WTC11 (cell line): ENCODE results near the gene CGREF1. TPM values are rescaled to one million over a fixed set of nuclear protein-coding genes. Genes with fewer than 3 reads are reported as not detected.
A peak's percentile ranks its signal among the peaks of the same experiment; 100 is the strongest.

Experiments used
- ATAC-seq: fragments of 200-7000 bp; cut with Tn5 transposase; 2 replicates; pipeline ENCODE4 v1.10.0; 2021; ENCODE audit warnings: mild to moderate bottlenecking, moderate library complexity
- Bru-seq: library from RNA; stranded (reverse); fragments of 400-500 nt; gene quantifications from one replicate; lab custom pipeline; 2021; lab: Mats Ljungman, UMichigan
- CTCF ChIA-PET: fragments of 300-600 bp; sonication (Branson Sonifier 250); formaldehyde crosslinking; loops from one replicate; lab custom pipeline; 2021; ENCODE audit warnings: antibody characterized with exemption; lab: Charles Lee
- POLR2A ChIA-PET: fragments of 350-600 bp; sonication (Branson Sonifier 250); formaldehyde crosslinking; loops from one replicate; lab custom pipeline; 2021; ENCODE audit warnings: antibody characterized with exemption; lab: Charles Lee
- DNase-seq: peaks from one replicate; pipeline ENCODE4 v3.0.0; 2021; ENCODE audit warnings: low spot score
- H3K27ac Mint-ChIP-seq: 2 replicates; pipeline ENCODE4 v1.8.0; 2021; ENCODE audit warnings: mixed read lengths
- H3K27me3 Mint-ChIP-seq: 2 replicates; pipeline ENCODE4 v1.8.0; 2021; ENCODE audit warnings: low read depth, mild to moderate bottlenecking, moderate library complexity, mixed read lengths
- H3K36me3 Mint-ChIP-seq: 2 replicates; pipeline ENCODE4 v1.8.0; 2021; ENCODE audit warnings: mixed read lengths
- H3K4me1 Mint-ChIP-seq: 2 replicates; pipeline ENCODE4 v1.8.0; 2022; ENCODE audit warnings: mixed read lengths
- H3K4me3 Mint-ChIP-seq: 2 replicates; pipeline ENCODE4 v1.8.0; 2021; ENCODE audit warnings: mild to moderate bottlenecking, moderate library complexity, mixed read lengths
- H3K9me3 Mint-ChIP-seq: 2 replicates; pipeline ENCODE4 v1.8.0; 2021; ENCODE audit warnings: mixed read lengths
- ATF2 ChIP-seq: sonication (generic); formaldehyde crosslinking; IDR thresholded peaks from 2 replicates; pipeline ENCODE4 v1.8.1; 2022; ENCODE audit warnings: low read depth, missing genetic modification reagents, borderline replicate concordance
- CBFB ChIP-seq: sonication (generic); formaldehyde crosslinking; IDR thresholded peaks from 2 replicates; pipeline ENCODE4 v1.8.1; 2022; ENCODE audit warnings: mild to moderate bottlenecking, low read depth, missing genetic modification reagents
- ETV6 ChIP-seq: sonication (generic); formaldehyde crosslinking; IDR thresholded peaks from 2 replicates; pipeline ENCODE4 v1.8.1; 2022; ENCODE audit warnings: mild to moderate bottlenecking, missing genetic modification reagents
- FOXP1 ChIP-seq: sonication (generic); formaldehyde crosslinking; IDR thresholded peaks from 2 replicates; pipeline ENCODE4 v1.8.0; 2022; ENCODE audit warnings: missing genetic modification reagents, mild to moderate bottlenecking, moderate library complexity, borderline replicate concordance
- GRHL2 ChIP-seq: fragments of 250-450 bp; sonication (Bioruptor Pico); IDR thresholded peaks from 2 replicates; pipeline ENCODE4 v1.8.0; 2022; ENCODE audit warnings: mild to moderate bottlenecking, moderate library complexity; ENCODE audit not compliant: insufficient replicate concordance, severe bottlenecking
- KAT7 ChIP-seq: sonication (generic); formaldehyde crosslinking; IDR thresholded peaks from 2 replicates; pipeline ENCODE4 v1.8.1; 2023; ENCODE audit warnings: missing genetic modification reagents, mild to moderate bottlenecking, borderline replicate concordance
- RELA ChIP-seq: sonication (generic); formaldehyde crosslinking; IDR thresholded peaks from 2 replicates; pipeline ENCODE4 v1.8.1; 2022; ENCODE audit warnings: missing genetic modification reagents, mild to moderate bottlenecking, borderline replicate concordance
- SOX15 ChIP-seq: fragments of 250-450 bp; sonication (Bioruptor Pico); IDR thresholded peaks from 2 replicates; pipeline ENCODE4 v1.9.0; 2021; ENCODE audit warnings: mild to moderate bottlenecking
- SP1 ChIP-seq: sonication (generic); formaldehyde crosslinking; conservative IDR thresholded peaks from 2 replicates; pipeline ENCODE4 v1.8.1; 2022; ENCODE audit warnings: missing genetic modification reagents
- TCF7 ChIP-seq: sonication (generic); formaldehyde crosslinking; IDR thresholded peaks from 2 replicates; pipeline ENCODE4 v1.8.0; 2022; ENCODE audit warnings: mild to moderate bottlenecking, low read depth, missing genetic modification reagents, moderate library complexity
- TP53 ChIP-seq: sonication (generic); formaldehyde crosslinking; IDR thresholded peaks from 2 replicates; pipeline ENCODE4 v1.8.1; 2023; ENCODE audit warnings: mild to moderate bottlenecking, missing genetic modification reagents
- USF2 ChIP-seq: sonication (generic); formaldehyde crosslinking; IDR thresholded peaks from 2 replicates; pipeline ENCODE4 v1.8.1; 2023; ENCODE audit warnings: mild to moderate bottlenecking, missing genetic modification reagents, moderate library complexity
- ZBTB43 ChIP-seq: sonication (generic); formaldehyde crosslinking; IDR thresholded peaks from 2 replicates; pipeline ENCODE4 v1.8.1; 2023; ENCODE audit warnings: mild to moderate bottlenecking, missing genetic modification reagents
- long read RNA-seq, 3 experiments: library from RNA in 1 of 3; library from capped mRNA in 1 of 3; library from polyadenylated mRNA in 1 of 3; unstranded in 2 of 3; stranded (forward) in 1 of 3; transcript quantifications; one replicate each; pipeline ENCODE4 v2.0.0, GENCODE V29; 2021
- total RNA-seq: library from RNA; stranded (reverse); gene quantifications from 3 replicates; pipeline ENCODE4 v1.2.3, GENCODE V29; 2021
- TF ChIP-seq, protein P1 (sequence below): sonication (generic); formaldehyde crosslinking; IDR thresholded peaks from 2 replicates; pipeline ENCODE4 v1.8.1; 2023; ENCODE audit warnings: mild to moderate bottlenecking, moderate library complexity, missing genetic modification reagents
- TF ChIP-seq, protein P2 (sequence below): sonication (generic); formaldehyde crosslinking; IDR thresholded peaks from 2 replicates; pipeline ENCODE4 v1.8.0; 2023; ENCODE audit warnings: mild to moderate bottlenecking, missing genetic modification reagents
- TF ChIP-seq, protein P3 (sequence below): sonication (generic); formaldehyde crosslinking; IDR thresholded peaks from 2 replicates; pipeline ENCODE4 v1.8.1; 2023; ENCODE audit warnings: mild to moderate bottlenecking, missing genetic modification reagents, borderline replicate concordance
- TF ChIP-seq, protein P4 (sequence below): sonication (generic); formaldehyde crosslinking; IDR thresholded peaks from 2 replicates; pipeline ENCODE4 v1.8.1; 2023; ENCODE audit warnings: mild to moderate bottlenecking, missing genetic modification reagents
- TF ChIP-seq, protein P5 (sequence below): sonication (generic); formaldehyde crosslinking; IDR thresholded peaks from 2 replicates; pipeline ENCODE4 v1.8.1; 2022; ENCODE audit warnings: missing genetic modification reagents, borderline replicate concordance

CGREF1 gene
- 3.5 to 4.0 TPM (median 3.8 TPM) in 3 replicates for total RNA-seq
- percentile 37 among the genes with signal in this experiment for Bru-seq, nascent RNA
- long read RNA-seq, experiment 1, partial matches to known transcripts: 0 of 3 reads
- long read RNA-seq, experiment 1, other reads (novel, unspliced or antisense): 3 of 3 reads
- long read RNA-seq, experiment 2, partial matches to known transcripts: 0 of 1 reads
- long read RNA-seq, experiment 2, other reads (novel, unspliced or antisense): 1 of 1 reads
- long read RNA-seq, experiment 3: 0 reads

- ATAC-seq (peak; percentile 63), DNase-seq (peak; percentile 55)
- peak within 1 kb of the TSS; percentile 73 for H3K4me3 Mint-ChIP-seq
- no peaks in the 10 kb centered on the region for H3K9me3 Mint-ChIP-seq
- no peaks in the 10 kb centered on the region for H3K36me3 Mint-ChIP-seq
- H3K27me3 Mint-ChIP-seq: peaks cover 66% of the 10 kb centered on the region
- ChIA-PET CTCF (interaction anchor here (1.0 to 2.1 kb wide), 4 partner anchors 15 to 73 kb away, joined by 3 to 11 read pairs (median 8); partner anchors contain the start of gene PREB), POLR2A (interaction anchor here (1.6 kb wide), 1 partner anchor 15 kb away, joined by 5 read pairs; the partner anchor contains the start of gene PREB)
- H3K4me1 Mint-ChIP-seq: peaks cover 12% of the 10 kb centered on the region; the same call in 1 of the 2 replicates
- H3K27ac Mint-ChIP-seq: no peak within 1 kb of the TSS
- TF ChIP-seq FOXP1 (CRISPR knock-in tag) (peak; percentile 76; the same call in 1 of the 2 replicates), ETV6 (CRISPR knock-in tag) (no peak), TCF7 (peak; percentile 81; the same call in 1 of the 2 replicates), TP53 (CRISPR knock-in tag) (peak; percentile 78), RELA (CRISPR knock-in tag) (peak; percentile 67; the same call in 1 of the 2 replicates), USF2 (peak; percentile 32; the same call in 1 of the 2 replicates), ZBTB43 (peak; percentile 99), GRHL2 (CRISPR knock-in tag) (no peak), SP1 (CRISPR knock-in tag) (peak; percentile 61; the same call in 1 of the 2 replicates), SOX15 (no peak), CBFB (CRISPR knock-in tag) (no peak), KAT7 (CRISPR knock-in tag) (no peak), ATF2 (no peak)
- TF ChIP-seq, protein P1, sequence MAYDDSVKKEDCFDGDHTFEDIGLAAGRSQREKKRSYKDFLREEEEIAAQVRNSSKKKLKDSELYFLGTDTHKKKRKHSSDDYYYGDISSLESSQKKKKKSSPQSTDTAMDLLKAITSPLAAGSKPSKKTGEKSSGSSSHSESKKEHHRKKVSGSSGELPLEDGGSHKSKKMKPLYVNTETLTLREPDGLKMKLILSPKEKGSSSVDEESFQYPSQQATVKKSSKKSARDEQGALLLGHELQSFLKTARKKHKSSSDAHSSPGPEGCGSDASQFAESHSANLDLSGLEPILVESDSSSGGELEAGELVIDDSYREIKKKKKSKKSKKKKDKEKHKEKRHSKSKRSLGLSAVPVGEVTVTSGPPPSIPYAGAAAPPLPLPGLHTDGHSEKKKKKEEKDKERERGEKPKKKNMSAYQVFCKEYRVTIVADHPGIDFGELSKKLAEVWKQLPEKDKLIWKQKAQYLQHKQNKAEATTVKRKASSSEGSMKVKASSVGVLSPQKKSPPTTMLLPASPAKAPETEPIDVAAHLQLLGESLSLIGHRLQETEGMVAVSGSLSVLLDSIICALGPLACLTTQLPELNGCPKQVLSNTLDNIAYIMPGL (CRISPR knock-in tag): peak; percentile 29; the same call in 1 of the 2 replicates
- TF ChIP-seq, protein P2, sequence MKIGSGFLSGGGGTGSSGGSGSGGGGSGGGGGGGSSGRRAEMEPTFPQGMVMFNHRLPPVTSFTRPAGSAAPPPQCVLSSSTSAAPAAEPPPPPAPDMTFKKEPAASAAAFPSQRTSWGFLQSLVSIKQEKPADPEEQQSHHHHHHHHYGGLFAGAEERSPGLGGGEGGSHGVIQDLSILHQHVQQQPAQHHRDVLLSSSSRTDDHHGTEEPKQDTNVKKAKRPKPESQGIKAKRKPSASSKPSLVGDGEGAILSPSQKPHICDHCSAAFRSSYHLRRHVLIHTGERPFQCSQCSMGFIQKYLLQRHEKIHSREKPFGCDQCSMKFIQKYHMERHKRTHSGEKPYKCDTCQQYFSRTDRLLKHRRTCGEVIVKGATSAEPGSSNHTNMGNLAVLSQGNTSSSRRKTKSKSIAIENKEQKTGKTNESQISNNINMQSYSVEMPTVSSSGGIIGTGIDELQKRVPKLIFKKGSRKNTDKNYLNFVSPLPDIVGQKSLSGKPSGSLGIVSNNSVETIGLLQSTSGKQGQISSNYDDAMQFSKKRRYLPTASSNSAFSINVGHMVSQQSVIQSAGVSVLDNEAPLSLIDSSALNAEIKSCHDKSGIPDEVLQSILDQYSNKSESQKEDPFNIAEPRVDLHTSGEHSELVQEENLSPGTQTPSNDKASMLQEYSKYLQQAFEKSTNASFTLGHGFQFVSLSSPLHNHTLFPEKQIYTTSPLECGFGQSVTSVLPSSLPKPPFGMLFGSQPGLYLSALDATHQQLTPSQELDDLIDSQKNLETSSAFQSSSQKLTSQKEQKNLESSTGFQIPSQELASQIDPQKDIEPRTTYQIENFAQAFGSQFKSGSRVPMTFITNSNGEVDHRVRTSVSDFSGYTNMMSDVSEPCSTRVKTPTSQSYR: no peak
- TF ChIP-seq, protein P3, sequence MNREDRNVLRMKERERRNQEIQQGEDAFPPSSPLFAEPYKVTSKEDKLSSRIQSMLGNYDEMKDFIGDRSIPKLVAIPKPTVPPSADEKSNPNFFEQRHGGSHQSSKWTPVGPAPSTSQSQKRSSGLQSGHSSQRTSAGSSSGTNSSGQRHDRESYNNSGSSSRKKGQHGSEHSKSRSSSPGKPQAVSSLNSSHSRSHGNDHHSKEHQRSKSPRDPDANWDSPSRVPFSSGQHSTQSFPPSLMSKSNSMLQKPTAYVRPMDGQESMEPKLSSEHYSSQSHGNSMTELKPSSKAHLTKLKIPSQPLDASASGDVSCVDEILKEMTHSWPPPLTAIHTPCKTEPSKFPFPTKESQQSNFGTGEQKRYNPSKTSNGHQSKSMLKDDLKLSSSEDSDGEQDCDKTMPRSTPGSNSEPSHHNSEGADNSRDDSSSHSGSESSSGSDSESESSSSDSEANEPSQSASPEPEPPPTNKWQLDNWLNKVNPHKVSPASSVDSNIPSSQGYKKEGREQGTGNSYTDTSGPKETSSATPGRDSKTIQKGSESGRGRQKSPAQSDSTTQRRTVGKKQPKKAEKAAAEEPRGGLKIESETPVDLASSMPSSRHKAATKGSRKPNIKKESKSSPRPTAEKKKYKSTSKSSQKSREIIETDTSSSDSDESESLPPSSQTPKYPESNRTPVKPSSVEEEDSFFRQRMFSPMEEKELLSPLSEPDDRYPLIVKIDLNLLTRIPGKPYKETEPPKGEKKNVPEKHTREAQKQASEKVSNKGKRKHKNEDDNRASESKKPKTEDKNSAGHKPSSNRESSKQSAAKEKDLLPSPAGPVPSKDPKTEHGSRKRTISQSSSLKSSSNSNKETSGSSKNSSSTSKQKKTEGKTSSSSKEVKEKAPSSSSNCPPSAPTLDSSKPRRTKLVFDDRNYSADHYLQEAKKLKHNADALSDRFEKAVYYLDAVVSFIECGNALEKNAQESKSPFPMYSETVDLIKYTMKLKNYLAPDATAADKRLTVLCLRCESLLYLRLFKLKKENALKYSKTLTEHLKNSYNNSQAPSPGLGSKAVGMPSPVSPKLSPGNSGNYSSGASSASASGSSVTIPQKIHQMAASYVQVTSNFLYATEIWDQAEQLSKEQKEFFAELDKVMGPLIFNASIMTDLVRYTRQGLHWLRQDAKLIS (CRISPR knock-in tag): no peak
- TF ChIP-seq, protein P4, sequence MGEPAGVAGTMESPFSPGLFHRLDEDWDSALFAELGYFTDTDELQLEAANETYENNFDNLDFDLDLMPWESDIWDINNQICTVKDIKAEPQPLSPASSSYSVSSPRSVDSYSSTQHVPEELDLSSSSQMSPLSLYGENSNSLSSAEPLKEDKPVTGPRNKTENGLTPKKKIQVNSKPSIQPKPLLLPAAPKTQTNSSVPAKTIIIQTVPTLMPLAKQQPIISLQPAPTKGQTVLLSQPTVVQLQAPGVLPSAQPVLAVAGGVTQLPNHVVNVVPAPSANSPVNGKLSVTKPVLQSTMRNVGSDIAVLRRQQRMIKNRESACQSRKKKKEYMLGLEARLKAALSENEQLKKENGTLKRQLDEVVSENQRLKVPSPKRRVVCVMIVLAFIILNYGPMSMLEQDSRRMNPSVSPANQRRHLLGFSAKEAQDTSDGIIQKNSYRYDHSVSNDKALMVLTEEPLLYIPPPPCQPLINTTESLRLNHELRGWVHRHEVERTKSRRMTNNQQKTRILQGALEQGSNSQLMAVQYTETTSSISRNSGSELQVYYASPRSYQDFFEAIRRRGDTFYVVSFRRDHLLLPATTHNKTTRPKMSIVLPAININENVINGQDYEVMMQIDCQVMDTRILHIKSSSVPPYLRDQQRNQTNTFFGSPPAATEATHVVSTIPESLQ (CRISPR knock-in tag): no peak
- TF ChIP-seq, protein P5, sequence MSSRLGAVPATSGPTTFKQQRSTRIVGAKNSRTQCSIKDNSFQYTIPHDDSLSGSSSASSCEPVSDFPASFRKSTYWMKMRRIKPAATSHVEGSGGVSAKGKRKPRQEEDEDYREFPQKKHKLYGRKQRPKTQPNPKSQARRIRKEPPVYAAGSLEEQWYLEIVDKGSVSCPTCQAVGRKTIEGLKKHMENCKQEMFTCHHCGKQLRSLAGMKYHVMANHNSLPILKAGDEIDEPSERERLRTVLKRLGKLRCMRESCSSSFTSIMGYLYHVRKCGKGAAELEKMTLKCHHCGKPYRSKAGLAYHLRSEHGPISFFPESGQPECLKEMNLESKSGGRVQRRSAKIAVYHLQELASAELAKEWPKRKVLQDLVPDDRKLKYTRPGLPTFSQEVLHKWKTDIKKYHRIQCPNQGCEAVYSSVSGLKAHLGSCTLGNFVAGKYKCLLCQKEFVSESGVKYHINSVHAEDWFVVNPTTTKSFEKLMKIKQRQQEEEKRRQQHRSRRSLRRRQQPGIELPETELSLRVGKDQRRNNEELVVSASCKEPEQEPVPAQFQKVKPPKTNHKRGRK (CRISPR knock-in tag): no peak
Measured at GRCh38 chr2:27118525-27119329, at the start of gene CGREF1. Gene CGREF1, minus strand, starts transcription at chr2:27119128. Its CDS starts 14,762 bp downstream, at chr2:27104366.
